GM21786 (cell line): Measurements from ENCODE around the gene MCC.

Source experiments
- ATAC-seq: cut with Tn5 transposase; IDR thresholded peaks from one replicate; pipeline ENCODE4 v1.9.1; 2021; ENCODE audit not compliant: unreplicated experiment

Gene MCC

GRCh38 chr5:113209498-113209897 is 278.8 kb downstream of the MCC start:
- no peak for ATAC-seq

DNA sequence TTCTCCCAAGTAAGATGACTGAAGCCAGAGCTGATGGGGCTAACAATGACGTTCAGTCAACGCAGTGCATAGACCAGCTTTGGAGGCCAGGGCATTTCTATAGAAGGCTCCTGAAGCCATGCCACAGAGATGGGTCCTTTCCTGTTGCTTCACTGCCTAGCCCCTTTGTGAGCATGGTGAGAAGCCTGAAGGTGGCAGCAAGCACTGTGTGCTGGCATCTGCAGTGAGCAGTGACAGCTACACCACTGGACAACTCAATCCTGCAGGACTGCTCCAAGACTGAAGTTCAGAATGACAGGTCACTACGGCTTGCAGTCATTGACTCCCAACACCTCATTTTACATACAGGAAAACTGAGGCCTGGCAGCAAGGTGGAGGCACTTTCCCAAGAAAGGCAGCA is 282.4 kb downstream of the MCC start:
- ATAC-seq, result no peak

DNA sequence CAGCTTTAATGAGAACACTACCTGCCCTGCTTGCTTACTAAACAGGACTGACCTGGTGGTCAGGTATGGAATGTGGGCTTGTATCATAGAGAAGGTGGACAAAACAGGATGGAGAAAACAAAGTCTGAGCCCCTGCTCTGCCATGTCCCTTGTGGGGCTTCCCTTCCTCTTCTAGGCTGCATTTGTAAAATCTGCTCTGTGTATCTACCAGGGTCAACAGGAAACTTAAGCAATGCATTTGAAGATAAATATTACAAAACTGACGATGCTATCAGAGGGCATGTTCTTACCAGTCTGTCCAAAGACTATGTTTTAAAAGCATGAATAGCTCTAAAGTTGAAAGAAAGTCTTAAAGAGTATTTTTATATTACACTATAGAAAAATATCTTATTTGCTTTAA is 282.9 kb downstream of the MCC start:
- ATAC-seq, result no peak

- no peak for ATAC-seq
Measured at GRCh38 chr5:113204525-113205161, 283.6 kb downstream of the MCC start.

GRCh38 chr5:113203916-113204315 is 284.3 kb downstream of the MCC start:
- ATAC-seq, result no peak

DNA sequence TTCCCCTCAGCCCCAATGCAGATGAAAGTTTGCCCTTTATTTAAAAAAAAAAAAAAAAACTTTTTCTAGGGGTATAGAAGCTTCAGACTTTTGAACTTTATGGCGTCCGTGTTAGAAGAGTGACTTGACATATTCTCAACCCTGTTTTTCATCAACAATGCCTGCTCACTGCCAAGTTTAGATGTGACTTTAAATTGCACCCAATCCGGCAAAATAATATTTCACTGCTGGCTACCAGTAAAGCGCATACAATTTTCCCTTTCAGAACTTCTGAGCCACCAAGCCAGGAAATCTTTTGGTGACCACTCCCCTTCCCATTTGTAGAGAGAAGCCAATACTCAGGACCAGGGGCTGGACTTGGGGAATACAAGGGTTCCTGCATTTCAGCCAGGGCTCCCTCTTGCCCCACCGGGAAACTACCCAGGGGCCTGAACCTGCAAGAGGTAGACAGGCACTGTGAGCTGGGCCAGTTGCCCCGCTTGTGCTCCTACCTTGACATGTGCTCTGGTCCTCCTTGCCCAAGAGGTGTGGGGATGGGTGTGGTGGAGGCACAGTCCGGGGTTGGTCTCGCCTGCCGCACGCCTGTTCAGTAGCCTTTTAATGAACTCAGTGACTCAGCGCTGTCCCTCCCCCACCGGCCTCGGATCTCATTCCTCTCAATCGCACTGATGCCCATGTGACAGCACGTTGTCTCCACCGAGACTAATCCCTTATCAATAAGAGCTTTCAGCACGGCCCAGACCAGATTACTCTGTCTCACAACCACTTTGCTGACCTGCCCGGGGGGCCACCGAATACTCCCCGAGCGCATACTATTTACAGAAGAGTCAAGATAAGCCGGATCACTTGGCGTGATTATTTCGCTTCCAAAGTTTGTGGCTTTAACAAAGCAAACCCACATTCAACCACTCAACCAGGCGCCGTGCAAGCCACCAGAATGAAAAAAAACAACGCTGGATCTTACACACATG is 285.2 kb downstream of the MCC start:
- ATAC-seq, result no peak

GRCh38 chr5:113202287-113202686 is 286.0 kb downstream of the MCC start:
- no peak for ATAC-seq

DNA sequence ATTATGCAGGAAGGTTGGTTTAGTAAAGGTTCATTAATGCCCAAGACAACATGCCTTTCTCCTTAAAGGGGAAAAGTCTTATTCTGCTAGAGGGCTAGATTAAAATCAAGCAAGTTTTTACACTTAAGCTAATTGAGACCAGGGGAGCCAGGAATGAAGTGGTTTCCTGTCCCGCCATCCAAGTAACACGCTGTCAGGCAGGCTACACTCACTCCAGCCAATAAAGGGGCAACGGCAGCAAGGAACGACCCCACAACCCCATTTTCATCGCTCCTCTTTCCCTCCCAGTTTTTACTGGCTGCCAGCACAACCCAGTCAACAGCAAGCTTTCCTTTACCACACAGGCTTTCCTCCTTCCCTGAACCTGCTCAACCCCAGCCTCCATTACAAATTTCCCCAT is 286.5 kb downstream of the MCC start:
- no peak for ATAC-seq

DNA sequence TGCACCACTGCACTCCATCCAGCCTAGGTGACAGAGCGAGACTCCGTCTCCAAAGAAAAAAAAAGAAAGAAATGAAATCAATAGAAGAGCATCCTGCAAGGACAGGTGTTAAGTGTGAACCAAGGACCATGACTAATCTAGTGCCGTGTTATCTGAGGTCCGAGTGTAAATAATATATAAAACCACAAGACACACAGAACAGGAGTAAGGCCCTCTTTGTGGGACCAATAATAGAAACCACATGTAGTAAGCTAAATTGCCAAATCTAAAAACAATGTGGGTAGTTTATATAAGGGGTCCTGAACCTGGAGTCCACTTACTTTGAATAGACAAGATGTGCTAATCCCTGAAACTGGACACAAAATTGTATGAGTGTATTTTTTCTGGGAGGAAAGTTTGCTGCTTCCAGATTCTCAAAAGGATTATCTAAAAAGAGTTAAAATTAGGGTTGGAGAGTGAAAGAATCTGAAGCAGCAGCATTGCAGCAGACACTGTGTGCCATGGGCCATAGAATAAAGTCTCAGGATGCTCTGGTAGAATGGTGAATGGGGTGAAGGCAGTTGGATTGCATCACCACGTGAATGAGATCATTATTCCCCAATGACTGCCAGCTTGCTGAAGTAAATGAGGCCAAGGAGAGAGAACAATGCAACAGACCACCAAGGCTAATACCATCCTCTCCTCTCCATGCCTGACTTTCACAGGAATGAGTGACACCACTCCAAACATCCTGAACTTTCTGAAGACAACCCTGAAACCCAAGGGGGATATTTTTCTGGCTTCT is 288.9 kb downstream of the MCC start:
- no peak for ATAC-seq

GRCh38 chr5:113197456-113198200 is 290.6 kb downstream of the MCC start:
- no peak for ATAC-seq

DNA sequence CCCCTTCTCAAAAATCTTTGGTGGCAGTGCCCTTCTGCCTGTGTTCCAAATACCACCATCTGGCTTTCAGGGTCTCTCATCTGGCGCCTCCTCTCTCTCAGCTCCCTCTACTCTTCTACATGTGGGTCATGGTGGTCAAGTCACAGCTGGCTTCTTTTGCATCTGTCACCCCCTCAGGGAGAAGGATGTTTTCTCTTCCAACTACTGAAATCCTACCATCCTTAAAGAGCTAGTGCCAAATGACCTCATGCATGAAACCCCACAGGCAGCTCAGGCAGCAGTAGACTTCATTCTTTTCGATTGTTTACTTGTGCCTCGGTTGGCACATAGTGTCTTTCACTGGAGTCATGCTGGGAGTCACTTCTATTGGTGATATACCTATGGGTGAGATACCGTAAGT is 292.5 kb downstream of the MCC start:
- ATAC-seq, result no peak

DNA sequence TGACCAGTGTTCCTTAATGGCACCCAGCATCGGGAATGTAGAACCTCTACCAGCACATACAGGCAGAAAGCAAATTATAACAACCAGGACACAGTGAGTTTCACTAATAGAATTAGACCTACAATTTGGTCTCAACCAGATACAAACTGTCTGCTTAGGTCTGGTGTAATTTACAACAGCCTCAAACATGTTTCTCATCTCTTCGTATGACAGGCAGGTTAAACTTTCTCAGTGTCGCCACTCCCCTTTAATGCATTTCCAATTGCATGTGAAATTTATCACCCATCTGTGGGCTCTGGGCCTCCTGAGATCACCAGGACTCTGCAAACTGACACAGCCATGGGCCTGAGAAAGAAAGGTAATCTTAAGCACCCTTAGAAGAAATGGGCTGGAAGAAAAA is 293.0 kb downstream of the MCC start:
- ATAC-seq, result no peak

- ATAC-seq, result no peak
Measured at GRCh38 chr5:113194591-113194990, 293.7 kb downstream of the MCC start.

GRCh38 chr5:113194125-113194524 is 294.1 kb downstream of the MCC start:
- no peak for ATAC-seq

DNA sequence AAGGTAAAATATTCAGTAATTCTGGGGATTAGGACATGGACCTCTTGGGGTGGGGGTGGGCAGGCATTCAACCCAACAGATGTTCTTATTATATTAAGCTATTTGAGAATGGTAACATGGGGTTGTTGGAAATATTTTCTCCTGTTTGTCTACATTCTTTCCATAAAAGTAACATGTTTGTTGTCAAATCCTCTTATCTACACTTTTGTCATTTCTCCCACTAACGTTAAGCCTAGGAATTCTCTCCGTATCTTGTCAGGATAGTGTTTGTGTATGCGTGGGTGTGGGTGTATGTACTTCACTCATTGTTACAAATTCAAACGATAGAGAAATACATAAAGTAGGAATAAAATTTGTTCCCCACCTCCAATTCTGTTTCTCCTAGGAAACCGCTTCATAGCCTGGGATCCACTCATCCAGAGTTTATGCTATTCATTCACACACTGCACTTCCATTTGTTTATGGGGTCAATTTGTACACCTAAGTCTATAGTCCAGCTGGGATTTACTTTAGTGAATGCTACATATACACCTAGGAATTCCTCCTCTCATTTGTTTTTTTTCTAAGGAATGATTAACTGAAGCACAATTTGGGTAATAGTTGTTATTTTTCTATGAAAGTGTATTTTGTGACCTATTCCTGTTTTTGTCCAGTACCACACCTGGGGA is 294.8 kb downstream of the MCC start:
- no peak for ATAC-seq

- ATAC-seq, result no peak
Measured at GRCh38 chr5:113192541-113192940, 295.7 kb downstream of the MCC start.

GRCh38 chr5:113190347-113190746 is 297.9 kb downstream of the MCC start:
- no peak for ATAC-seq

GRCh38 chr5:113189291-113189690 is 299.0 kb downstream of the MCC start:
- ATAC-seq, result no peak

DNA sequence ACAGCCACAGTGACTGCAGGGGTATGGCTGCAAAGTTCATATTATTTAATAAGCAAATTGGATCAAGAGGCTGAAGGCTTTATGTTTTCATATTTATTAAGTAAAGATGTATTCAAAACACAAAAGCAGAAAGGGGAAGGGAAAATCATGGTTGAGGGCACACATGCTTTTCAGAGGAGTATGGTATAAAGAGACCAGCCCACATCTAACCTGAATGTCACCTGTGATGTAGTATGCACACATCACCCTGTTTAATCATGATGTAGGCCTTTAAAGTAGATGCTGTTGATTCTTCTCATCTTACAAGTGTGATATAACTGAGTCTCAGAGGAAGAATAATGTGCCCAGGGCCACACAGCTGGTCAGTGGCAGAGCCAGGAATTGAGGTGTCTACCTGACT is 299.8 kb downstream of the MCC start:
- ATAC-seq, result no peak

DNA sequence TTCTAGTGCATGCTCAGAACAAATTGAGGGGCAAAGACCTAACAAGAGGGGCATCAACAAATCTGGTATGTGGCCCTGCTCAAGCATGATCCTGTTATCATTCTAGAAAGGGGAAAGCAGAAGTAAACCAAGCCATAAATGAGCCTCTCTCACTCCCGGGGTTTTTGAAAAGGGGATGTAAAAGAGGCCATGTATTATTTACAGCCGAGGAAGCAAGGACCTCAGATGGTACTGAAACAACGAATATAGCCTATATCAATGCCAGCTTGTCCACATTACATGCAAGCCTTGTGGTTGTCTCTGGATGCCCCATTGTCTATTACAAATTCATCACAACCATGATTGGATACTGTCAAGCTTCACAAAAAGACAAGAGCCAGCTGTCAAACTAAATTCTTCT is 300.3 kb downstream of the MCC start:
- ATAC-seq, result peak; percentile 46
